Measurements from ENCODE around the gene MCUB. TPM values are rescaled to one million over a fixed set of nuclear protein-coding genes. Genes with fewer than 3 reads are reported as not detected.

The MCUB gene
- total RNA-seq, 2 donors from 2014 or later = 1.00 to 5.2 TPM

DNA sequence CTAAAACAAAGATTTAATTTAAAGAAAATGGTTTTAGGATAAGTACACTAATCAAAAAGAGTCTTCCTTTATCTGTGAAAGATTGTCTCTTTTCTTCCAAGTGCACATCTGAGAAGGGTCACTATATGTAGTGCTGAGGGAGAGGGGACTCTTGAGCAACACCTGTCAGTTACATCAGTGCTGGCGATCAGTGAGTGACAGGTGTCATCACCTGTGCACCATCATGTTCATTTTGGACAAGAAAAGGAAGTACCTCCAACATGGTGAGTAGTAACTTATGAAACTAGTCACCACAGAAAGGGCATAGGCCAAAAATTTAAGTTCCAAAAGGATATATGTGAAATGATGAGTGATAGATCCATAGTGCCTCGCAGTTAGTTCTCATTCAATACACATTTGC, 55.7 kb downstream of the MCUB start:
- Histone ChIP-seq H3K4me3 (ENCODE audit: low read length) (no peak overlapping the region), H3K9me3 (ENCODE audit: control insufficient read depth, low read length) (peaks cover 6% of the 10 kb centered on the region), H3K9ac (ENCODE audit: extremely low read depth, low read length, poor library complexity, severe bottlenecking) (no peak overlapping the region), H3K4me1 (ENCODE audit: control insufficient read depth, insufficient read depth, low read length) (no peaks in the 10 kb centered on the region), H3K36me3 (ENCODE audit: control insufficient read depth, insufficient read depth, low read length) (no peaks in the 10 kb centered on the region), H3K27ac (ENCODE audit: low read depth, low read length) (no peak overlapping the region), H3K27me3 (ENCODE audit: control insufficient read depth, insufficient read depth, low read length, poor library complexity, severe bottlenecking) (peaks cover 10% of the 10 kb centered on the region)
- TF ChIP-seq, protein P1, sequence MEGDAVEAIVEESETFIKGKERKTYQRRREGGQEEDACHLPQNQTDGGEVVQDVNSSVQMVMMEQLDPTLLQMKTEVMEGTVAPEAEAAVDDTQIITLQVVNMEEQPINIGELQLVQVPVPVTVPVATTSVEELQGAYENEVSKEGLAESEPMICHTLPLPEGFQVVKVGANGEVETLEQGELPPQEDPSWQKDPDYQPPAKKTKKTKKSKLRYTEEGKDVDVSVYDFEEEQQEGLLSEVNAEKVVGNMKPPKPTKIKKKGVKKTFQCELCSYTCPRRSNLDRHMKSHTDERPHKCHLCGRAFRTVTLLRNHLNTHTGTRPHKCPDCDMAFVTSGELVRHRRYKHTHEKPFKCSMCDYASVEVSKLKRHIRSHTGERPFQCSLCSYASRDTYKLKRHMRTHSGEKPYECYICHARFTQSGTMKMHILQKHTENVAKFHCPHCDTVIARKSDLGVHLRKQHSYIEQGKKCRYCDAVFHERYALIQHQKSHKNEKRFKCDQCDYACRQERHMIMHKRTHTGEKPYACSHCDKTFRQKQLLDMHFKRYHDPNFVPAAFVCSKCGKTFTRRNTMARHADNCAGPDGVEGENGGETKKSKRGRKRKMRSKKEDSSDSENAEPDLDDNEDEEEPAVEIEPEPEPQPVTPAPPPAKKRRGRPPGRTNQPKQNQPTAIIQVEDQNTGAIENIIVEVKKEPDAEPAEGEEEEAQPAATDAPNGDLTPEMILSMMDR (conservative IDR thresholded peaks at IDR 0.05) = no peak
- no peak for DNase-seq
- H3K4me1 Mint-ChIP-seq = peaks cover 2% of the 10 kb centered on the region
- WGBS, 2 experiments (ENCODE audit: insufficient coverage in 1 of 2, insufficient read length in 1 of 2) = 93 to 100% methylated on average over 2 of the region's 2 CpGs
- H3K9me3 Mint-ChIP-seq = peaks cover 10% of the 10 kb centered on the region
- H3K36me3 Mint-ChIP-seq (ENCODE audit: low read depth) = no peaks in the 10 kb centered on the region
- H3K27me3 Mint-ChIP-seq (ENCODE audit: insufficient read depth) = no peaks in the 10 kb centered on the region
- H3K4me3 Mint-ChIP-seq = no peak overlapping the region
- H3K27ac Mint-ChIP-seq = no peak overlapping the region

DNA sequence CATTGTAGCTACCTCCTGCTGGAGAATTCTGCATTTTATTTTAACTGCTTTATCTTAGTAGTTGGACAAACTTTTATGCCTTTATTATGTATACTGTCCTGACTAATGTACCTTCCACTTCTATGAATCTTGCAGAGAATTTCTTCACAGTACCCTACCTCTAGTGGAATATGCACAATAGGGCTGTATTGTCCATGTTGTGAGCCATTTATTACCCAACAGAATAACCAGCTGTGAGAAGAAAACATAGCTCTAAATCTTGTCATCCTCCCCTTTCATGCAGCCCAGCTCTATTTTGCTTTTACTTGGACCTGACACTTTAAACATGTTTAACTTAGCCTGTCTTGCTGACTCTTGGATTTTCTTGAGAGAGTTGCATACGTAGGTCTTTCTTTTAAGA, 56.2 kb downstream of the MCUB start:
- TF ChIP-seq, protein P1 (conservative IDR thresholded peaks at IDR 0.05) = no peak
- H3K36me3 ChIP-seq (ENCODE audit: control insufficient read depth, insufficient read depth, low read length) = no peaks in the 10 kb centered on the region
- Mint-ChIP-seq H3K9me3 (peaks cover 6% of the 10 kb centered on the region), H3K36me3 (ENCODE audit: low read depth) (no peaks in the 10 kb centered on the region), H3K4me1 (no peaks in the 10 kb centered on the region), H3K27me3 (ENCODE audit: insufficient read depth) (no peaks in the 10 kb centered on the region), H3K27ac (no peak overlapping the region), H3K4me3 (no peak overlapping the region)
- no peaks in the 10 kb centered on the region for H3K4me1 ChIP-seq (ENCODE audit: control insufficient read depth, insufficient read depth, low read length)
- DNase-seq = no peak
- no peak overlapping the region for H3K4me3 ChIP-seq (ENCODE audit: low read length)
- 95% methylated on average over 1 of the region's 1 CpG; no CpG with 5 or more reads in 1 of the 2 experiments for WGBS, 2 experiments (ENCODE audit: insufficient coverage in 1 of 2, insufficient read length in 1 of 2)
- no peak overlapping the region for H3K27ac ChIP-seq (ENCODE audit: low read depth, low read length)
- no peak overlapping the region for H3K9ac ChIP-seq (ENCODE audit: extremely low read depth, low read length, poor library complexity, severe bottlenecking)
- peaks cover 10% of the 10 kb centered on the region for H3K27me3 ChIP-seq (ENCODE audit: control insufficient read depth, insufficient read depth, low read length, poor library complexity, severe bottlenecking)
- H3K9me3 ChIP-seq (ENCODE audit: control insufficient read depth, low read length) = peaks cover 6% of the 10 kb centered on the region

DNA sequence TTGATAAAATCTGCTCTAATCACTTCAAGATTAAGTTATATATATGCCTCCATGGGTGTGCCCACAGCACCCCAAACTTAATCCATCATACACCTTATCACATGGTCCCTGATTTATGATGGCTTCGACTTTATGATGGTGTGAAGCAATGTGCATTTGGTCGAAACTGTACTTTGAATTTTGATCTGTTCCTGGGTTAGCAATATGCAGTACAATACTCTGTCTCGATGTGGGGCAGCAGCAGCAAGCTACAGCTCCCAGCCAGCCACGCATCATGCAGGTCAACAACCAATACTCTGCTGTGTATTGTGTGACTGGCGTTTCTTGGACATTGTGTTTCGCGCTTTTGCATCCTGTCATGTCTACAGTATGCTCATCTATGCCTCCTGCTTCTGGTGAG, 62.6 kb downstream of the MCUB start:
- Histone ChIP-seq H3K9ac (ENCODE audit: extremely low read depth, low read length, poor library complexity, severe bottlenecking) (no peak overlapping the region), H3K4me1 (ENCODE audit: control insufficient read depth, insufficient read depth, low read length) (no peaks in the 10 kb centered on the region), H3K4me3 (ENCODE audit: low read length) (no peak overlapping the region), H3K9me3 (ENCODE audit: control insufficient read depth, low read length) (no peaks in the 10 kb centered on the region), H3K27ac (ENCODE audit: low read depth, low read length) (no peak overlapping the region), H3K36me3 (ENCODE audit: control insufficient read depth, insufficient read depth, low read length) (no peaks in the 10 kb centered on the region), H3K27me3 (ENCODE audit: control insufficient read depth, insufficient read depth, low read length, poor library complexity, severe bottlenecking) (no peaks in the 10 kb centered on the region)
- H3K9me3 Mint-ChIP-seq = no peaks in the 10 kb centered on the region
- no peak overlapping the region for H3K27ac Mint-ChIP-seq
- no peaks in the 10 kb centered on the region for H3K4me1 Mint-ChIP-seq
- TF ChIP-seq, protein P1 (conservative IDR thresholded peaks at IDR 0.05) = no peak
- H3K27me3 Mint-ChIP-seq (ENCODE audit: insufficient read depth) = no peaks in the 10 kb centered on the region
- WGBS, 2 experiments (ENCODE audit: insufficient coverage in 1 of 2, insufficient read length in 1 of 2) = 92 to 97% methylated on average over 7 of the region's 7 CpGs
- no peaks in the 10 kb centered on the region for H3K36me3 Mint-ChIP-seq (ENCODE audit: low read depth)
- no peak overlapping the region for H3K4me3 Mint-ChIP-seq
- no peak for DNase-seq

All from endodermal cell (in vitro differentiated cells).